ENCODE measurements around the gene SLC22A6.

The SLC22A6 gene

DNA sequence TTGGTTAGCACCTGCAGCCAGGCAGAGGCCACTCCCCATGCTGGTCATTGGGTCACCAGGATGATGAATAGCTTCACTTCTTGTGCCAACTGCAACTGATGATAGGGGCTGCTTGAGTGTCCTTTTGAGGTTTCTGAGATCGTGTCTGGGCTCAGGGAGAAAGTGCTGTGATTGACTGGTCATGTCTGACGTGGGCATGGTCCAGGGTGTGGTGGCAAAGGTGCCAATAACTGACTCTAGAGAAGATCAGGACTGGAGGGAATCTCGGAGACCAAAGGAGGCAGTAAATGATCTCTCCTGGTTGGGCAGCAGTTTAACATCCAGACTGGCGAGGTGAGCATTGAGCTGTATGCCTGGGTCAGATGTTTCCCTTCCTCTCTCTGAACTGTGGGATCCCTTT lies 10.0 kb upstream of the SLC22A6 start:
- H3K4me1 ChIP-seq (ENCODE audit: insufficient read depth, low read length, poor library complexity, severe bottlenecking) = no peaks in the 10 kb centered on the region
- no peaks in the 10 kb centered on the region for H3K79me2 ChIP-seq (ENCODE audit: insufficient read depth, low read length)
- H2AFZ ChIP-seq (ENCODE audit: low read length) = no peak overlapping the region
- no peaks in the 10 kb centered on the region for H3K36me3 ChIP-seq (ENCODE audit: insufficient read depth, low read length)
- H4K20me1 ChIP-seq (ENCODE audit: insufficient read depth, low read length, poor library complexity, severe bottlenecking) = no peaks in the 10 kb centered on the region
- H3K27me3 ChIP-seq (ENCODE audit: insufficient read depth, low read length, poor library complexity, severe bottlenecking) = no peaks in the 10 kb centered on the region
- TF ChIP-seq EZH2phosphoT487 (IDR thresholded peaks at IDR 0.05; ENCODE audit: borderline replicate concordance) = no peak
- TF ChIP-seq, protein P1, sequence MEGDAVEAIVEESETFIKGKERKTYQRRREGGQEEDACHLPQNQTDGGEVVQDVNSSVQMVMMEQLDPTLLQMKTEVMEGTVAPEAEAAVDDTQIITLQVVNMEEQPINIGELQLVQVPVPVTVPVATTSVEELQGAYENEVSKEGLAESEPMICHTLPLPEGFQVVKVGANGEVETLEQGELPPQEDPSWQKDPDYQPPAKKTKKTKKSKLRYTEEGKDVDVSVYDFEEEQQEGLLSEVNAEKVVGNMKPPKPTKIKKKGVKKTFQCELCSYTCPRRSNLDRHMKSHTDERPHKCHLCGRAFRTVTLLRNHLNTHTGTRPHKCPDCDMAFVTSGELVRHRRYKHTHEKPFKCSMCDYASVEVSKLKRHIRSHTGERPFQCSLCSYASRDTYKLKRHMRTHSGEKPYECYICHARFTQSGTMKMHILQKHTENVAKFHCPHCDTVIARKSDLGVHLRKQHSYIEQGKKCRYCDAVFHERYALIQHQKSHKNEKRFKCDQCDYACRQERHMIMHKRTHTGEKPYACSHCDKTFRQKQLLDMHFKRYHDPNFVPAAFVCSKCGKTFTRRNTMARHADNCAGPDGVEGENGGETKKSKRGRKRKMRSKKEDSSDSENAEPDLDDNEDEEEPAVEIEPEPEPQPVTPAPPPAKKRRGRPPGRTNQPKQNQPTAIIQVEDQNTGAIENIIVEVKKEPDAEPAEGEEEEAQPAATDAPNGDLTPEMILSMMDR (conservative IDR thresholded peaks at IDR 0.05; ENCODE audit: low read length) = no peak
- H3K4me2 ChIP-seq (ENCODE audit: low read depth, low read length, poor library complexity, severe bottlenecking) = no peak overlapping the region
- no peak overlapping the region for H3K4me3 ChIP-seq (ENCODE audit: low read length, poor library complexity, severe bottlenecking)
- H3K9me3 ChIP-seq (ENCODE audit: insufficient read depth, low read depth, low read length) = no peaks in the 10 kb centered on the region
- H3K9me2 ChIP-seq (replicated peaks; ENCODE audit: low read depth, low read length) = no peaks in the 10 kb centered on the region
- H3F3A ChIP-seq (ENCODE audit: low read depth) = no peaks in the 10 kb centered on the region
- H3K9ac ChIP-seq (ENCODE audit: low read depth, low read length, poor library complexity, severe bottlenecking) = no peak overlapping the region

DNA sequence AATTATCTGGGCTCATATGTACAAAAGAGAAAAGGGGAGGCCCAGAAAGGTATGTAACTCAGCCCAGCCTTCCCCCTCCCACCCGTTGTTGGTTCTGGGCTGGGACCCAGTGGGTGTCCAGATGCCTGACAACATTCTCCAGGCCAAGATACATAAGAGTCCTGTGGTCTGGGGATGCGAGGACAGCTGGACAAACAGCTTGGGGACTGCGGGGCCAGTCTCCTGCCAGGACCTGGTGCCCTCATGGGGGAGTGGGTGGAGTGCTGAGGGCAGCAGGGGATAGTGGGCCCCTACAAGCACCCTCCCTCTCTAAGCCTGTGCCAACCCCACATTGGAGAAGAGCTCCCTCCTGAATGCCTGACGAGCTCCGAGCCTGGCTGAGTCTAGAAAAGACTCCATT lies 3.5 kb upstream of the SLC22A6 start:
- Histone ChIP-seq H3F3A (ENCODE audit: low read depth) (no peaks in the 10 kb centered on the region), H4K20me1 (ENCODE audit: insufficient read depth, low read length, poor library complexity, severe bottlenecking) (no peaks in the 10 kb centered on the region)

GRCh38 chr11:62985041-62985750 lies 429 bp upstream of the SLC22A6 start:
- Histone ChIP-seq H3K9ac (ENCODE audit: low read depth, low read length, poor library complexity, severe bottlenecking) (no peak overlapping the region), H3F3A (ENCODE audit: low read depth) (no peaks in the 10 kb centered on the region), H3K4me2 (ENCODE audit: low read depth, low read length, poor library complexity, severe bottlenecking) (no peak overlapping the region), H4K20me1 (ENCODE audit: insufficient read depth, low read length, poor library complexity, severe bottlenecking) (no peaks in the 10 kb centered on the region), H2AFZ (ENCODE audit: low read length) (no peak overlapping the region), H3K4me1 (ENCODE audit: insufficient read depth, low read length, poor library complexity, severe bottlenecking) (no peaks in the 10 kb centered on the region), H3K9me2 (replicated peaks; ENCODE audit: low read depth, low read length) (no peaks in the 10 kb centered on the region), H3K27me3 (ENCODE audit: insufficient read depth, low read length, poor library complexity, severe bottlenecking) (no peaks in the 10 kb centered on the region), H3K79me2 (ENCODE audit: insufficient read depth, low read length) (no peaks in the 10 kb centered on the region), H3K4me3 (ENCODE audit: low read length, poor library complexity, severe bottlenecking) (no peak overlapping the region), H3K9me3 (ENCODE audit: insufficient read depth, low read depth, low read length) (no peaks in the 10 kb centered on the region), H3K36me3 (ENCODE audit: insufficient read depth, low read length) (no peaks in the 10 kb centered on the region)
- no peak for TF ChIP-seq EZH2phosphoT487 (IDR thresholded peaks at IDR 0.05; ENCODE audit: borderline replicate concordance)
- TF ChIP-seq, protein P1 (conservative IDR thresholded peaks at IDR 0.05; ENCODE audit: low read length) = no peak

More for the DNA sequence above, 3.5 kb upstream of the SLC22A6 start:
- Histone ChIP-seq H3K79me2 (ENCODE audit: insufficient read depth, low read length) (no peaks in the 10 kb centered on the region), H3K4me2 (ENCODE audit: low read depth, low read length, poor library complexity, severe bottlenecking) (no peak overlapping the region), H3K9ac (ENCODE audit: low read depth, low read length, poor library complexity, severe bottlenecking) (no peak overlapping the region), H3K36me3 (ENCODE audit: insufficient read depth, low read length) (no peaks in the 10 kb centered on the region), H2AFZ (ENCODE audit: low read length) (no peak overlapping the region), H3K4me3 (ENCODE audit: low read length, poor library complexity, severe bottlenecking) (no peak overlapping the region), H3K4me1 (ENCODE audit: insufficient read depth, low read length, poor library complexity, severe bottlenecking) (no peaks in the 10 kb centered on the region), H3K9me3 (ENCODE audit: insufficient read depth, low read depth, low read length) (no peaks in the 10 kb centered on the region), H3K27me3 (ENCODE audit: insufficient read depth, low read length, poor library complexity, severe bottlenecking) (no peaks in the 10 kb centered on the region), H3K9me2 (replicated peaks; ENCODE audit: low read depth, low read length) (no peaks in the 10 kb centered on the region)
- TF ChIP-seq, protein P1 (conservative IDR thresholded peaks at IDR 0.05; ENCODE audit: low read length) = no peak
- no peak for TF ChIP-seq EZH2phosphoT487 (IDR thresholded peaks at IDR 0.05; ENCODE audit: borderline replicate concordance)

Data from Loucy (cell line).